Fibroblast of the aortic adventitia (primary cell): ENCODE measurements around the gene ZBTB40. TPM values are rescaled to one million over a fixed set of nuclear protein-coding genes. Genes with fewer than 3 reads are reported as not detected.

ENCODE experiments used
- DNase-seq: peaks from one replicate; pipeline ENCODE4 v3.0.0-alpha.2; 2010; ENCODE audit warnings: low read depth
- H3K4me3 ChIP-seq: 2 replicates; pipeline ENCODE4 v1.5.1; 2011; ENCODE audit warnings: low read depth, mild to moderate bottlenecking, control low read depth, low read length, moderate library complexity
- CTCF ChIP-seq: IDR thresholded peaks from 2 replicates; pipeline ENCODE4 v1.5.1; 2011; ENCODE audit warnings: mild to moderate bottlenecking, low read length, control low read depth, inconsistent platforms; ENCODE audit not compliant: insufficient read depth
- total RNA-seq: library from RNA; depleted of rRNA; stranded (reverse); fragments of >200 nt; gene quantifications from 2 replicates; pipeline ENCODE4 v1.2.3, GENCODE V29; 2012; ENCODE audit warnings: low replicate concordance

Gene ZBTB40
- total RNA-seq, 1 donor: 10.0 TPM

GRCh38 chr1:22415489-22415888 lies 36.2 kb upstream of the ZBTB40 start:
- no peak overlapping the region for H3K4me3 ChIP-seq
- DNase-seq: no peak
- TF ChIP-seq CTCF: no peak

- peak; percentile 74 for DNase-seq
- peak; percentile 95 for TF ChIP-seq CTCF
- H3K4me3 ChIP-seq: no peak overlapping the region
These were observed 34.8 kb upstream of the ZBTB40 start for GRCh38 chr1:22416555-22417454.

- H3K4me3 ChIP-seq: no peak overlapping the region
- no peak for TF ChIP-seq CTCF
- DNase-seq: no peak
These were observed 34.2 kb upstream of the ZBTB40 start for GRCh38 chr1:22417466-22417865.

- no peak for DNase-seq
- no peak for TF ChIP-seq CTCF
- no peak overlapping the region for H3K4me3 ChIP-seq
These were observed 33.3 kb upstream of the ZBTB40 start for GRCh38 chr1:22418312-22418711.

GRCh38 chr1:22418933-22419382 lies 32.7 kb upstream of the ZBTB40 start:
- no peak overlapping the region for H3K4me3 ChIP-seq
- TF ChIP-seq CTCF: no peak
- DNase-seq: peak; percentile 67

- TF ChIP-seq CTCF: peak; percentile 82
- H3K4me3 ChIP-seq: no peak overlapping the region
- DNase-seq: peak; percentile 77
These were observed 31.1 kb upstream of the ZBTB40 start for GRCh38 chr1:22420455-22421053.
